ENCODE results near the gene KLRF1. TPM values are rescaled to one million over a fixed set of nuclear protein-coding genes. Genes with fewer than 3 reads are reported as not detected.

Gene KLRF1
- total RNA-seq, 1 experiment from 2014 or later, result not detected

DNA sequence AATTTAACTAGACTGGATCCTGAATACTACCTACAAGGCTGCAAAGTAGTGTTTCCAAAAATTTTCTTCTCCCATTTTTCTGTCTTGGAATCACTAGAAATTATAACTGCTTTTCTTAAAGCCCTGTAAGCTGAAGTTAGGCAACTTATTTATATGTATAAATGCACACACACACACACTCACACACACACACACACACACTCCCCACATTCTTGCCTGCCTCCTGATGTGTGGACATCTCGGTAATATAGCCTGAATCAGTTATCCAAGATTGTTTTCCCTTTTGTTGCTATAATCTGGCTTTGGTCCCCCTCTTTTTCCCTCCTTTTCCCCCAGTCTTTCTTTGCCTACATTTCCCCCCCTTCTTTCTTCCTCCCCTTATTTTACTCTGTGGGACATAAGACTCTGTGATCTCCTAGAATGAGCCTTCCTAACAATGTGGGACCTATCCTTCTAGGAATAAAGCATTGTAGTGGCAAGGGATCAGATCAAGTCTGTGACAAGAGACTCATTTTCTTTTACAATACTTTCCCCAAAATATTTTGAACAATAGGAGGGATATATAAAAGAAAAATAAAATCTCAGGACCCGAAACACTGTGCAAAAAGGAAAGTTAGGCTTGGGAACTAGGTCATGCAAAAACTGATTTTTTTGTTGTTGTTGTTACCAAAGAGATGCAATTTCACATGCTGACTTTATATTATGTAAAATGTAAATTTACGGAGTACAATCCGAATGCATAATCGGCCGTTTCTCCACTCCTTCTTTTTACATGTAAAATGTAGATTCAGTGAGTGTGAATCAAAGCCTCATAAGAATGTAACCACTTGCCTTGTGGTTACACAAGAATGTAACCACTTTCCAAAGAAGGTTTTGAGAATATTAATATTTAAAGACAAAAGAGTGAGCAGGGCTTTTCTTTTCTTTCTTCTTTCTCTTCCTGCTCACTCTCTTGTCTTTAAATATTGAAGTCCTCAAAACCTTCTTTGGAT lies 40.3 kb upstream of the KLRF1 start (continued):
- TF ChIP-seq, protein P1, sequence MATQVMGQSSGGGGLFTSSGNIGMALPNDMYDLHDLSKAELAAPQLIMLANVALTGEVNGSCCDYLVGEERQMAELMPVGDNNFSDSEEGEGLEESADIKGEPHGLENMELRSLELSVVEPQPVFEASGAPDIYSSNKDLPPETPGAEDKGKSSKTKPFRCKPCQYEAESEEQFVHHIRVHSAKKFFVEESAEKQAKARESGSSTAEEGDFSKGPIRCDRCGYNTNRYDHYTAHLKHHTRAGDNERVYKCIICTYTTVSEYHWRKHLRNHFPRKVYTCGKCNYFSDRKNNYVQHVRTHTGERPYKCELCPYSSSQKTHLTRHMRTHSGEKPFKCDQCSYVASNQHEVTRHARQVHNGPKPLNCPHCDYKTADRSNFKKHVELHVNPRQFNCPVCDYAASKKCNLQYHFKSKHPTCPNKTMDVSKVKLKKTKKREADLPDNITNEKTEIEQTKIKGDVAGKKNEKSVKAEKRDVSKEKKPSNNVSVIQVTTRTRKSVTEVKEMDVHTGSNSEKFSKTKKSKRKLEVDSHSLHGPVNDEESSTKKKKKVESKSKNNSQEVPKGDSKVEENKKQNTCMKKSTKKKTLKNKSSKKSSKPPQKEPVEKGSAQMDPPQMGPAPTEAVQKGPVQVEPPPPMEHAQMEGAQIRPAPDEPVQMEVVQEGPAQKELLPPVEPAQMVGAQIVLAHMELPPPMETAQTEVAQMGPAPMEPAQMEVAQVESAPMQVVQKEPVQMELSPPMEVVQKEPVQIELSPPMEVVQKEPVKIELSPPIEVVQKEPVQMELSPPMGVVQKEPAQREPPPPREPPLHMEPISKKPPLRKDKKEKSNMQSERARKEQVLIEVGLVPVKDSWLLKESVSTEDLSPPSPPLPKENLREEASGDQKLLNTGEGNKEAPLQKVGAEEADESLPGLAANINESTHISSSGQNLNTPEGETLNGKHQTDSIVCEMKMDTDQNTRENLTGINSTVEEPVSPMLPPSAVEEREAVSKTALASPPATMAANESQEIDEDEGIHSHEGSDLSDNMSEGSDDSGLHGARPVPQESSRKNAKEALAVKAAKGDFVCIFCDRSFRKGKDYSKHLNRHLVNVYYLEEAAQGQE (IDR thresholded peaks at IDR 0.05; ENCODE audit: low read depth), result no peak
- no peak for TF ChIP-seq SIN3A (IDR thresholded peaks at IDR 0.05; ENCODE audit: low read depth)

DNA sequence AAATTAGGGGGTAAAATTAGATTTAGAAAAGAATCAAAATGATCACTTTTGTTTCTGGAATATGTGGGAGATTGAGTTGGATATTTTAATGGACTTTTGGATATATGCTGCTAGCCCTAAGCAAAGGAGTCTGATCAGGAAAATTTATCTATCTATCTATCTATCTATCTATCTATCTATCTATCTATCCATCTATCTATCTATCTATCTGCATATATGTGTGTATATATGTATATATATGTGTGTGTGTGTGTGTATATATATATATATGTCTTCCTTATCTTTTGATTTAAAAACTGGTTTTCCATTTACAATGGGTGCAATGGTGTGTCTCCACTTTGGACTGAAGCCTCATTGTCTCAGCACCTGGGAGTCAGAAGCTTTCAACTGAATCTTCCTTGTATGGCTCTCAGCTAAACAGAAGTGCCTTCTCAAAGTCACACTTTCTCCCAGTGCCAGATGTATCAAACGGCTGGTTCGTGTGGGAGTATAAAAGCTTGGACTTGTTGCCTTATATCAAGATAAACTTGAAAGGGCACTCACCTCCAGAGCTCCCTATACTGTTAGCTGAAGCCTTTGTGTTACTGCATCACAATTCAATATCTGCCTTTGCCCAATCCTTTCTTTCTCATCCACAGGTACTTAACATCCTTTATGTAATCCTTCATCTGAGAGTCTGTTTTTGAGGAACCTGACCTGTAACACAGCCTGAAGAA lies 34.9 kb upstream of the KLRF1 start:
- no peaks in the 10 kb centered on the region for H3K79me2 ChIP-seq (ENCODE audit: insufficient read depth, low read length)
- POLR2A ChIA-PET, result no interaction called here
- H3K9ac ChIP-seq (ENCODE audit: low read length), result no peak overlapping the region
- peaks cover 50% of the 10 kb centered on the region for H3K27me3 ChIP-seq (ENCODE audit: insufficient read depth, low read length)
- CTCF ChIA-PET, result no interaction called here
- no peak for ATAC-seq
- H3K9me2 ChIP-seq (ENCODE audit: insufficient read depth), result no peaks in the 10 kb centered on the region
- no peak overlapping the region for H2AFZ ChIP-seq (ENCODE audit: low read depth, low read length, poor library complexity, severe bottlenecking)
- H3K4me2 ChIP-seq (ENCODE audit: low read length), result no peak overlapping the region
- H3K4me1 ChIP-seq (ENCODE audit: control insufficient read depth in 1 of 2, insufficient read depth in 2 of 2, low read length in 2 of 2), result no peaks in the 10 kb centered on the region
- H3K27ac ChIP-seq (ENCODE audit: low read depth, low read length), result no peak overlapping the region
- RAD21 ChIA-PET (ENCODE audit: low non-redundant PET in 1 of 2, low total read pairs in 2 of 2, uncharacterized antibody in 2 of 2, unreplicated experiment in 2 of 2), result no interaction called here
- H3K9me3 ChIP-seq (ENCODE audit: control insufficient read depth in 1 of 2, insufficient read depth in 1 of 2, low read depth in 1 of 2, low read length in 2 of 2), result no peaks in the 10 kb centered on the region
- DNase-seq (ENCODE audit: low read depth, low spot score), result no peak
- H3K4me3 ChIP-seq (replicated peaks in 1 of 2; ENCODE audit: low read depth in 1 of 2, low read length in 2 of 2), result no peak overlapping the region
- TF ChIP-seq, protein P2, sequence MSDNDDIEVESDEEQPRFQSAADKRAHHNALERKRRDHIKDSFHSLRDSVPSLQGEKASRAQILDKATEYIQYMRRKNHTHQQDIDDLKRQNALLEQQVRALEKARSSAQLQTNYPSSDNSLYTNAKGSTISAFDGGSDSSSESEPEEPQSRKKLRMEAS (IDR thresholded peaks at IDR 0.05), result no peak
- no peak for TF ChIP-seq ELF1 (IDR thresholded peaks at IDR 0.05; ENCODE audit: borderline replicate concordance, low read depth)
- no TSS peak for BruUV-seq (replicated peaks)
- no peaks in the 10 kb centered on the region for H4K20me1 ChIP-seq (ENCODE audit: insufficient read depth)
- intact Hi-C loops (cut with micrococcal nuclease), result no loop called here
- H3K36me3 ChIP-seq (ENCODE audit: control insufficient read depth in 1 of 2, insufficient read depth in 2 of 2, low read length in 2 of 2), result no peaks in the 10 kb centered on the region
